HG03442 (cell line): Measurements from ENCODE around the gene ACYP2.
A peak's percentile ranks its signal among the peaks of the same experiment; 100 is the strongest.

Source experiments
- ATAC-seq: cut with Tn5 transposase; IDR thresholded peaks from one replicate; pipeline ENCODE4 v1.9.1; 2021; ENCODE audit warnings: mild to moderate bottlenecking, moderate library complexity; ENCODE audit not compliant: unreplicated experiment

Gene ACYP2

GRCh38 chr2:54212456-54212855 is 97.0 kb downstream of the ACYP2 start:
- no peak for ATAC-seq

- ATAC-seq: no peak
Measured at GRCh38 chr2:54213082-54213481, 97.7 kb downstream of the ACYP2 start.

- no peak for ATAC-seq
Measured at GRCh38 chr2:54224997-54225396, 109.6 kb downstream of the ACYP2 start.

GRCh38 chr2:54226260-54226659 is 110.8 kb downstream of the ACYP2 start:
- no peak for ATAC-seq

- no peak for ATAC-seq
Measured at GRCh38 chr2:54227798-54228197, 112.4 kb downstream of the ACYP2 start.

- no peak for ATAC-seq
Measured at GRCh38 chr2:54228945-54229344, 113.5 kb downstream of the ACYP2 start.

- no peak for ATAC-seq
Measured at GRCh38 chr2:54233832-54234649, 118.6 kb downstream of the ACYP2 start.

- no peak for ATAC-seq
Measured at GRCh38 chr2:54237428-54237827, 122.0 kb downstream of the ACYP2 start.

- no peak for ATAC-seq
Measured at GRCh38 chr2:54239427-54239826, 124.0 kb downstream of the ACYP2 start.

GRCh38 chr2:54240515-54241469 is 125.4 kb downstream of the ACYP2 start:
- no peak for ATAC-seq

GRCh38 chr2:54247115-54247514 is 131.7 kb downstream of the ACYP2 start:
- no peak for ATAC-seq

- no peak for ATAC-seq
Measured at GRCh38 chr2:54249629-54250028, 134.2 kb downstream of the ACYP2 start.

GRCh38 chr2:54254180-54254579 is 138.8 kb downstream of the ACYP2 start:
- ATAC-seq: no peak

GRCh38 chr2:54255230-54256090 is 140.0 kb downstream of the ACYP2 start:
- ATAC-seq: no peak

GRCh38 chr2:54256091-54256694 is 140.8 kb downstream of the ACYP2 start, which contains the start of gene TSPYL6:
Gene TSPYL6 (minus strand): TSS chr2:54256229. CDS start chr2:54256151, 78 bp downstream.
- no peak for ATAC-seq

GRCh38 chr2:54258166-54258565 is 142.8 kb downstream of the ACYP2 start:
- no peak for ATAC-seq

- peak; percentile 85 for ATAC-seq
Measured at GRCh38 chr2:54259413-54260240, 144.2 kb downstream of the ACYP2 start.

- no peak for ATAC-seq
Measured at GRCh38 chr2:54260241-54260595, 144.8 kb downstream of the ACYP2 start.

GRCh38 chr2:54261537-54261936 is 146.1 kb downstream of the ACYP2 start:
- ATAC-seq: no peak
